GM19463 (cell line): ENCODE measurements around the gene ZNF438.
"Not testable (repeated sequence)": the region's sequence is repeated elsewhere in the genome, so short reads cannot be mapped to it uniquely, and the experiment has no call there.

Experiments used
- ATAC-seq: cut with Tn5 transposase; IDR thresholded peaks from one replicate; pipeline ENCODE4 v1.9.1; 2021; ENCODE audit warnings: mild to moderate bottlenecking, moderate library complexity; ENCODE audit not compliant: unreplicated experiment

ZNF438 gene

DNA sequence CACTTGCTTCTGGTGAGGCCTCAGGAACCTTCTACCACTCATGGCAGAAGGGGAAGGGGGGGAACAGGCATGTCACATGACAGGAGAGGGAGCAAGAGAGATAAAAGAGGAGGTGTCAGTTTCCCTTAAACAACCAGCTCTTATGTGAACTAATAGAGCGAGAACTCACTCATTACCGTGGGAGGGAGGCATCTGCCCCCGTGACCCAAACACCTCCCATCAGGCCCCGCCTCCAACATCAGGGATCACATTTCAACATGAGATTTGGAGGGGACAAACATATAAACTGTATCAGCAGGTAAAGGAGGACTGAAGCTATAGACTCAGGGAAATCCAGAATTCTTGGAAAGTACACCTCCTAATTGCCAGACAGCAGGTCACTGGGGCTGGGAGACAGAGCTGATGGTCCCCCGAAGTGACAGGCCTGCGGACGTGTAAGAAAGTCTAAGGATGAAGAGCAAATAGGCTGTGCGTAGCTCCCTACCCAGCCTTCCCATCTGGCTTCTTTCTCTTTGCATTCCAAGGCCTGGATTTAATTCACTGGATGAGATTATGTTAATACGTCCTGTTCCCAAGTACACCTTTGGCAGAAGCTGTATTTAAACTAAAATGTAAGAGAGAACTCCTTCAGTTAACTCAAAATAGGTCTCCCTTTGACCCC is 215.4 kb downstream of the ZNF438 start:
- ATAC-seq, result no peak

DNA sequence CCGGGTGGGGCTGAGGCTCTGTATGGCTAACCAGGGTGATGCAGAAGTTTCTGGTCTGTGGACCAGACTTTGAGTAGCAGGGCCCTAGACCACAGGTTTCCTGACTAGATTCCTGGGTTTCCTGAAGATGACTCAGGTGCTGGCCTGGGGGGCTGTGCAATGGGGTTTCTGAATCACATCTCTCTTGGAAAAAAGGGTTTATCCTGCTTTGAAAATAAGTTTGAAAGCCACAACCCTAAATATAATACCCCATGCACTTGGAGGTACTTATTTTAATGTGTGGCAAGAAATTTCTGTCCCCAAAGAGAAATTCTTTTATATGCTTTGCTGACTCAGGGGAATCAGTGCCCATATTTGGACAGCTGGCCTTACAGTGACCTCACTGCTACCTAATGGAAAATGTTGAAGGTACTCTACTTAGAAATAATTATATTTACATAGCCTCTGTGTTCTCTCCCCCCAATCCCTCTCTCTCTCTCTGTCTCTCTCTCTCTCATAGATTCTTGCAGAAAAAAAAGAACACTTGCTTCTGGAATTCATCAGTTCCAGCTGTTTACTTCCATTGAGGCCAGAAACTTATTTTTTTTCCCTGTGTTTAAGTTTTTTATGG is 217.7 kb downstream of the ZNF438 start:
- ATAC-seq, result no peak

DNA sequence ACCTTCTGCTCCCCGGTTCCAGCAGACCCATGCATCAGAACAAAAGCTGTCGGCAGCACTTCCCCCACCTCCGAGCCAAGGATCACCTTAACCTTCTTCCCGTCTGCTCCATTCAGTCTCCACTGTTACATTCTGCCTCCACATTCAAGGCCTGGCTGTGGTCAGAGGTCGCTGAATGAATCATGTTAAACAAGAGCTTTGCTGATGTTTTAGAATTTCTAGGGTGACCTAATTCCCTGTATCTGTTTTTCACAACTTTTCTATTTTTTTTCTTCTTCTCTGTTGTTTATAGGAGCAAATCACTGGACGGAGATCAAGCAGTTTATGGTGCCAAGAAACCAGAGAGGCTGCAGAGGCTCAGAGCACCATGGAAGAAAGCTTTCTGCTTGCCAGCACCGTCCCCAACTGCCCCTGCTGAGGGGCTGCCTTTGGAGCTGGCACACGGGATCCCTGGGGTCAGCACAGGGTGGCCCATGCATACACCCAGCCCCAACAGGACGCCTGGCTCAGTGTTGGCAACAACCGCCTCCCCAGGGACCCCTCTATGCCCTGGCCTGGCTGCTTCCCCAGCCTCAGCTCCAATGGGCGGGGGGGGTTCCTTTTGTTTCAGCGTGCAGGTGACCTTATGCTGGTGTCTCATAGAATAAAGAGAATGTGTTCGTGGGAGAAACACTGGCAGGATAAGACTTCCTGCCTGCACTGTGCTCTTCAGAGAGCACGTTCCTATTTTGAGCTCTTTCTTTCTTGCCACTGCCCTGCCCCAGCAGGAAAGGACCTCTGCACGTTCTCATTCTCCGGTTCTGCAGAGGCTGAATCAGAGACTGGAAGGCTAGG is 219.4 kb downstream of the ZNF438 start:
- ATAC-seq, result no peak

GRCh38 chr10:30811276-30812017 is 220.2 kb downstream of the ZNF438 start:
- ATAC-seq, result no peak

DNA sequence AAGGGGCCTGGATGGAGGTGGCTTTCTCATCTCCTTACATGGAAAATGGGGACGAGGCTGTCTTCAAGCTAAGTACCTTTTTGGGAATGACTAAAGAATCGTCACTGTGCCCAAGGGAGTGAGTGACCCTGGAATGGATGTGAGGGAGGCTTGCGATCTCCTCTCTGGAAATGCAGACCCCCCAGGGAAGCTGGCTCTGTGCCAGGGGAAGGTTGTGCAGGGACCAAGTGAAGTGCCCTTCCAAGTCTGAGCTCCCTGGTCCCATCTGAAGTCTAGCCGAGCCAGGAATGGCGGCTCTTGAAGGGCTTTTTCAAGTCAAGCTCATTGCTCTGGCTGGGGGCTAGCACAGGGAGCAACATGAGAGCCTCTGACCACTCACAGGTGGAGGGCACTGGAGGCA is 221.2 kb downstream of the ZNF438 start:
- ATAC-seq, result no peak

- ATAC-seq, result no peak
Measured at GRCh38 chr10:30806850-30807249, 224.8 kb downstream of the ZNF438 start.

- ATAC-seq, result no peak
Measured at GRCh38 chr10:30805061-30805460, 226.6 kb downstream of the ZNF438 start.

DNA sequence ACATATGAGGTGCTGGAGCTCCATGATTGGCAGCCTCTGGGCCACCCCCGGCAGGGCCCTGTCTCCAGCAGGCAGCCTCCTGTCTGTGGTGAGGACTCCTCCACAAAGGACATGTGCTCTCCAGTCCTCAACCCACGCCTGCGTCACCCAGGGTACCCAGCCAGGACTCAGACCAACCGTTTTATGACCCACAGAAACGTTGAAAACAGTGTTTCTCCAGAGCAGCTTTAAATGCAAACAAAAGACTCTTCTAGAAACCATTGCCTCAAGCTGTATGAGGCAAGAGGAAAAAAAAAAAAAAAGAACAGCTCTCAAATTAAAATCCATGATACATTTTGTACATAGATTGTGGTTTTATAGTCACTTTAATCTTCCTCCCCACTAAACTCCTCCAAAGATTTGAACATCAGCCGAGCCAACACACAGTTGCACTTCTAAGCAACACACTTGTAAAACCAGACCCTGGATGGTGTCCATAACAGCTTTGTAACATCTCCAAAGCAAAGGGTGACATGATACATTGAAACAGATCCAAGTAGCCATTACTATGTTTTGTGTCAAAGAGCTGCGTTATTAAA is 227.1 kb downstream of the ZNF438 start:
- ATAC-seq, result no peak

GRCh38 chr10:30803892-30804322 is 227.8 kb downstream of the ZNF438 start:
- ATAC-seq, result no peak

- ATAC-seq, result no peak
Measured at GRCh38 chr10:30803058-30803457, 228.6 kb downstream of the ZNF438 start.

- ATAC-seq, result no peak
Measured at GRCh38 chr10:30800368-30800767, 231.3 kb downstream of the ZNF438 start.

GRCh38 chr10:30798646-30799185 is 232.9 kb downstream of the ZNF438 start:
- no peak for ATAC-seq

DNA sequence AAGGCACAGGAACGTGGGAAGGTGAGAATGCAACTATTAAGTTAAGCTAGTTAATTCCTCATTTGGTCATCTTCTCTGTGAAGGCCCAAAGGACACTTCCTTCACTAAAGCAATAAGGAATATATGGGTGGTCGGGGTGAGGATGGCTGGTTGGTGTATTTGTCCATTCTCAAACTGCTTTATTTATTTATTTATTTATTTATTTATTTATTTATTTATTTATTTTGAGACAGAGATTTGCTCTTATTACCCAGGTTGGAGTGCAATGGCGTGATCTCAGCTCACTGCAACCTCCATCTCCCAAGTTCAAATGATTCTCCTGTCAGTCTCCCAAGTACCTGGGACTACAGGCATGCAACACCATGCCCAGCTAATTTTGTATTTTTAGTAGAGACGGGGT is 236.6 kb downstream of the ZNF438 start:
- not testable (repeated sequence) for ATAC-seq
